ENCODE measurements around the gene ARHGEF39. TPM values are rescaled to one million over a fixed set of nuclear protein-coding genes. Genes with fewer than 3 reads are reported as not detected.

The ARHGEF39 gene
- total and polyA plus RNA-seq, 8 donors = 1.5 to 17.7 (median 10.0) TPM

- peaks cover 9 to 30% of the 10 kb centered on the region in 2 donors for H3K27me3 ChIP-seq
- H3K27ac ChIP-seq = no peak overlapping the region
- DNase-seq (peak; percentile 48 to 88 (median 74)), ATAC-seq (peak; percentile 84)
- H3K9me3 ChIP-seq = no peaks in the 10 kb centered on the region
- H3K4me1 ChIP-seq = peaks cover 6 to 12% of the 10 kb centered on the region in 2 donors
- intact Hi-C loops (cut with DNase I) = no loop called here
- TF ChIP-seq CTCF (IDR thresholded peaks at IDR 0.05) = no peak
- peak overlapping the region; percentile 40 to 42 for H3K4me3 ChIP-seq
- no peaks in the 10 kb centered on the region for H3K36me3 ChIP-seq
Observed at GRCh38 chr9:35675732-35676392, 10.9 kb upstream of the ARHGEF39 start.

GRCh38 chr9:35675204-35675603 is 10.2 kb upstream of the ARHGEF39 start:
- no peak for DNase-seq
- ATAC-seq = no peak
- Histone ChIP-seq H3K36me3 (no peaks in the 10 kb centered on the region), H3K4me1 (peaks cover 6 to 12% of the 10 kb centered on the region in 2 donors), H3K4me3 (peak overlapping the region in 1 of 2 donors; percentile 40), H3K9me3 (no peaks in the 10 kb centered on the region), H3K27ac (no peak overlapping the region), H3K27me3 (peaks cover 9 to 30% of the 10 kb centered on the region in 2 donors)
- intact Hi-C loops (cut with DNase I) = no loop called here
- no peak for TF ChIP-seq CTCF (IDR thresholded peaks at IDR 0.05)

- no peak for ATAC-seq
- peaks cover 6 to 12% of the 10 kb centered on the region in 2 donors for H3K4me1 ChIP-seq
- no peaks in the 10 kb centered on the region for H3K9me3 ChIP-seq
- no peak overlapping the region for H3K27ac ChIP-seq
- no peak for DNase-seq
- H3K27me3 ChIP-seq = peaks cover 9 to 30% of the 10 kb centered on the region in 2 donors
- H3K36me3 ChIP-seq = no peaks in the 10 kb centered on the region
- H3K4me3 ChIP-seq = no peak overlapping the region
- intact Hi-C loops (cut with DNase I) = no loop called here
- no peak for TF ChIP-seq CTCF (IDR thresholded peaks at IDR 0.05)
Observed at GRCh38 chr9:35674025-35674361, 9.0 kb upstream of the ARHGEF39 start.

GRCh38 chr9:35673132-35674024 is 8.4 kb upstream of the ARHGEF39 start, which contains the start of gene CA9:
TSS of gene CA9 (plus strand) at chr9:35673928. CDS start at chr9:35673960, 32 bp downstream.
- Histone ChIP-seq H3K36me3 (no peaks in the 10 kb centered on the region), H3K4me3 (no peak within 1 kb of the TSS), H3K27me3 (peaks cover 9 to 30% of the 10 kb centered on the region in 2 donors), H3K27ac (no peak within 1 kb of the TSS), H3K4me1 (peaks cover 6 to 12% of the 10 kb centered on the region in 2 donors), H3K9me3 (no peaks in the 10 kb centered on the region)
- DNase-seq = no peak
- peak; percentile 30 for ATAC-seq
- intact Hi-C loops (cut with DNase I) = no loop called here
- no peak for TF ChIP-seq CTCF (IDR thresholded peaks at IDR 0.05)
